Breast epithelium (tissue), 4 donors: Measurements from ENCODE around the gene RAB6A. TPM values are rescaled to one million over a fixed set of nuclear protein-coding genes. Genes with fewer than 3 reads are reported as not detected.

ENCODE experiments used
- DNase-seq, 2 donors: peaks; one replicate each; pipeline ENCODE4 v3.0.0-alpha.2; 2019; ENCODE audit warnings: low spot score in 2 of 2
- H3K27ac ChIP-seq, 2 donors: fragments of 200-600 bp; sonication (generic) in 1 of 2; one replicate each; pipeline ENCODE4 v1.5.1; 2016 to 2019; ENCODE audit warnings: mild to moderate bottlenecking in 1 of 2
- H3K27me3 ChIP-seq, 2 donors: fragments of 200-600 bp; sonication (generic) in 1 of 2; one replicate each; pipeline versions ENCODE4 v1.5.1 to v1.6.0; 2017 to 2019; ENCODE audit warnings: control low read depth in 1 of 2, mild to moderate bottlenecking in 1 of 2
- H3K36me3 ChIP-seq: fragments of 200-600 bp; one replicate; pipeline ENCODE4 v1.5.1; 2019
- H3K4me1 ChIP-seq, 2 donors: fragments of 200-600 bp; sonication (generic); one replicate each; pipeline ENCODE4 v1.5.1; 2016 to 2019; ENCODE audit warnings: control low read depth in 1 of 2
- H3K4me3 ChIP-seq, 3 donors: fragments of 200-600 bp; sonication (generic); 1 replicate in 2 of 3; 2 replicates in 1 of 3; pipeline ENCODE4 v1.5.1; 2016 to 2019; ENCODE audit warnings: mild to moderate bottlenecking in 3 of 3, moderate library complexity in 2 of 3
- H3K9me3 ChIP-seq, 2 donors: fragments of 200-600 bp; sonication (generic) in 1 of 2; one replicate each; pipeline ENCODE4 v1.5.1; 2016 to 2019; ENCODE audit warnings: control low read depth in 1 of 2
- POLR2A ChIP-seq: fragments of 450-650 bp; IDR thresholded peaks from one replicate; pipeline ENCODE4 v1.6.1; 2016; ENCODE audit warnings: antibody characterized with exemption, mild to moderate bottlenecking, moderate library complexity
- POLR2AphosphoS5 ChIP-seq, 3 donors: sonication (generic); formaldehyde crosslinking; IDR thresholded peaks; one replicate each; pipeline ENCODE4 v1.6.1; 2017; ENCODE audit warnings: antibody characterized with exemption in 3 of 3
- intact Hi-C: fragments of 100-400 bp; cut with DNase I; formaldehyde crosslinking; loops from one replicate; pipeline ENCODE4 v1.15.1; 2023; ENCODE audit warnings: low total_unique reads
- total RNA-seq, 3 donors: library from RNA; depleted of rRNA; stranded (reverse); fragments of >200 nt; gene quantifications; one replicate each; pipeline ENCODE4 v1.1.0, GENCODE V29; 2016
- TF ChIP-seq, protein P1 (sequence below), 3 donors: fragments of 450-650 bp; IDR thresholded peaks; one replicate each; pipeline ENCODE4 v1.5.1; 2016 to 2017; ENCODE audit warnings: antibody characterized with exemption in 3 of 3, mild to moderate bottlenecking in 3 of 3, moderate library complexity in 3 of 3

The RAB6A gene
- total RNA-seq, 3 donors from 2014 or later: 79.6 to 119 (median 102) TPM

DNA sequence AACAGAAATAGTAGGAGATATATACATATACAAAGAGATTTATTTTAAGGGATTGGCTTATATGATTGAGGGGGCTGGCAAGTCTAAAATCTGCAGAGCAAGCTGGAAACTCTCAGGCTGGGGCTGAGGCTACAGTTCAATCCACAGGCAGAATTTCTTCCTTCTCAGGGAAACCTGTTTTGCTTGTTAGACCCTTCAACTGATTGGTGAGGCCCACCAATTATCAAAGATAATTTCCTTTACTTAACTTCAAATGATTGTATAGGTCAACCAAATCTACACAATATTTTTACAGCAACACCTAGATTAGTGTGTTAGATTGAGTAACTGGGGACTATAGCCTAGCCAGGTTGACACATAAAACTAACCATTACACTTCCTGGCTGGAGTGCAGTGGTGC lies 119.2 kb downstream of the RAB6A start:
- no peak for TF ChIP-seq POLR2A
- TF ChIP-seq, protein P1, sequence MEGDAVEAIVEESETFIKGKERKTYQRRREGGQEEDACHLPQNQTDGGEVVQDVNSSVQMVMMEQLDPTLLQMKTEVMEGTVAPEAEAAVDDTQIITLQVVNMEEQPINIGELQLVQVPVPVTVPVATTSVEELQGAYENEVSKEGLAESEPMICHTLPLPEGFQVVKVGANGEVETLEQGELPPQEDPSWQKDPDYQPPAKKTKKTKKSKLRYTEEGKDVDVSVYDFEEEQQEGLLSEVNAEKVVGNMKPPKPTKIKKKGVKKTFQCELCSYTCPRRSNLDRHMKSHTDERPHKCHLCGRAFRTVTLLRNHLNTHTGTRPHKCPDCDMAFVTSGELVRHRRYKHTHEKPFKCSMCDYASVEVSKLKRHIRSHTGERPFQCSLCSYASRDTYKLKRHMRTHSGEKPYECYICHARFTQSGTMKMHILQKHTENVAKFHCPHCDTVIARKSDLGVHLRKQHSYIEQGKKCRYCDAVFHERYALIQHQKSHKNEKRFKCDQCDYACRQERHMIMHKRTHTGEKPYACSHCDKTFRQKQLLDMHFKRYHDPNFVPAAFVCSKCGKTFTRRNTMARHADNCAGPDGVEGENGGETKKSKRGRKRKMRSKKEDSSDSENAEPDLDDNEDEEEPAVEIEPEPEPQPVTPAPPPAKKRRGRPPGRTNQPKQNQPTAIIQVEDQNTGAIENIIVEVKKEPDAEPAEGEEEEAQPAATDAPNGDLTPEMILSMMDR (IDR thresholded peaks at IDR 0.05): no peak
- TF ChIP-seq POLR2AphosphoS5 (IDR thresholded peaks at IDR 0.05): no peak
- Histone ChIP-seq H3K4me1 (no peaks in the 10 kb centered on the region), H3K9me3 (no peaks in the 10 kb centered on the region), H3K27ac (no peak overlapping the region), H3K4me3 (no peak overlapping the region), H3K27me3 (no peaks in the 10 kb centered on the region), H3K36me3 (no peaks in the 10 kb centered on the region)
- intact Hi-C loops: loop anchor here (10.0 kb wide), 1 partner anchor 217 kb away; no protein-coding TSS in a partner anchor
- no peak for DNase-seq

DNA sequence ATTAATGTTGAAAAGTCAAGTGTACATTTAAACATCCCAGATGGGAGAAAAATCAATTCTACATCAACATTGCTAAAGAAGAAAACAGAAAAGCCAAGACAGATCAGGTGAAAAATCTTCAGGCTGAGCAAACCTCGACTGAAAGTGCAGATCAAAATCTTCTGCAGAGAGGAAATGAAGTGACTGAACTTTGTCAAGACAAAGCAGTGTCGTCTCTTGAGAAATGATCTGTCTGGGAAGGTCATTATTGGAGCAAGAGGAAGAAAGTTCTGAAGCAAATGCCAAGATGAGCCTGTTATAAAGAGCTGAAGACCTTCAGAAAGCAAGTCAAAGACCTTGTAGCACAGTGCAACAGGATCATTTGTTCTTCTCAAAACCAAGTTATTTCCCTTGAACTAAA lies 120.3 kb downstream of the RAB6A start:
- no peaks in the 10 kb centered on the region for H3K4me1 ChIP-seq
- no peaks in the 10 kb centered on the region for H3K36me3 ChIP-seq
- H3K4me3 ChIP-seq: no peak overlapping the region
- H3K27me3 ChIP-seq: no peaks in the 10 kb centered on the region
- no peak for DNase-seq
- TF ChIP-seq POLR2A (no peak), POLR2AphosphoS5 (IDR thresholded peaks at IDR 0.05) (no peak)
- TF ChIP-seq, protein P1 (IDR thresholded peaks at IDR 0.05): no peak
- intact Hi-C loops: loop anchor here (10.0 kb wide), 1 partner anchor 216 kb away; no protein-coding TSS in a partner anchor
- no peak overlapping the region for H3K27ac ChIP-seq
- no peaks in the 10 kb centered on the region for H3K9me3 ChIP-seq

DNA sequence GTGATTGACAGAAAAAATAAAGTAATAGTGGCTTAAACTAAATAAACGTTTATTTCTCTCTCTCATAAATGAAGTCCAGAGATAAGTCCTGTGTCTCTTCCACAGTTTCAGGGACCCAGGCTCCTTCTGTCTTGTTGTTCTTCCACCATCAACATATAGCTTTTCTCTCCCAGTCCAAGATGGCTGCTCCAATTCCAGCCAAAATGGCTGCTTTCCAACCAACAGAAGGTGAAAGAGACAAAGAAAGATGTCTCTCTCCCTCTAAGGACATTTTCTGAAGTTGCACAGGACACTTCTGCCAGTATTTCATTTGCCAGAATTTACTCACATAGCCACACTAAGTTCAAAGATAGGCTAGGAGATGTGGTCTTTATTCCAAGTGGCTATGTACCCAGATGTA lies 123.9 kb downstream of the RAB6A start:
- H3K36me3 ChIP-seq: no peaks in the 10 kb centered on the region
- H3K27me3 ChIP-seq: no peaks in the 10 kb centered on the region
- H3K4me1 ChIP-seq: no peaks in the 10 kb centered on the region
- intact Hi-C loops: loop anchor here (2.0 kb wide), 1 partner anchor 16 kb away; no protein-coding TSS in a partner anchor
- TF ChIP-seq POLR2AphosphoS5 (IDR thresholded peaks at IDR 0.05) (no peak), POLR2A (no peak)
- TF ChIP-seq, protein P1 (IDR thresholded peaks at IDR 0.05): no peak
- H3K9me3 ChIP-seq: no peaks in the 10 kb centered on the region
- H3K27ac ChIP-seq: no peak overlapping the region
- no peak overlapping the region for H3K4me3 ChIP-seq
- DNase-seq: no peak

DNA sequence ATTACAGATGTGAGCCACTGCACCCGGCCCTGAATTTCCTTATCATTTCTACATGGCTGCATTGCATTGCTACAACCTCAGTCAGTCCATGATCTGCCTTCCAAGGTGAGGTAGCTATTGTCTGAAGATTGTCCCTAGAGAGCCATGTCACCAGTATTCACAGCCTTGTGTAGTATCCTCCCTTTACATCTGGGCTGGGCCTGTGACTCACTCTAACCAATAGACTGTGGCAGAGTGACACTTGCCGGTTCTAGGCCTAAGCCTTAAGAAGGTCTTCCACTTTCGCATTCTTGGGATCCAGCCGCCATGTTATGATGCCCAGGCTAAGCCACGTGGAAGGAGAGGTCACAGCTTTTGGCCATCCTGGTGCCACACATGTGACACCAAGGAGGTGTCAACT lies 124.6 kb downstream of the RAB6A start:
- no peaks in the 10 kb centered on the region for H3K27me3 ChIP-seq
- H3K36me3 ChIP-seq: no peaks in the 10 kb centered on the region
- H3K4me3 ChIP-seq: no peak overlapping the region
- intact Hi-C loops: loop anchor here (2.0 kb wide), 1 partner anchor 17 kb away; no protein-coding TSS in a partner anchor
- TF ChIP-seq, protein P1 (IDR thresholded peaks at IDR 0.05): no peak
- no peak for TF ChIP-seq POLR2AphosphoS5 (IDR thresholded peaks at IDR 0.05)
- no peaks in the 10 kb centered on the region for H3K9me3 ChIP-seq
- H3K27ac ChIP-seq: no peak overlapping the region
- H3K4me1 ChIP-seq: no peaks in the 10 kb centered on the region
- DNase-seq: no peak

DNA sequence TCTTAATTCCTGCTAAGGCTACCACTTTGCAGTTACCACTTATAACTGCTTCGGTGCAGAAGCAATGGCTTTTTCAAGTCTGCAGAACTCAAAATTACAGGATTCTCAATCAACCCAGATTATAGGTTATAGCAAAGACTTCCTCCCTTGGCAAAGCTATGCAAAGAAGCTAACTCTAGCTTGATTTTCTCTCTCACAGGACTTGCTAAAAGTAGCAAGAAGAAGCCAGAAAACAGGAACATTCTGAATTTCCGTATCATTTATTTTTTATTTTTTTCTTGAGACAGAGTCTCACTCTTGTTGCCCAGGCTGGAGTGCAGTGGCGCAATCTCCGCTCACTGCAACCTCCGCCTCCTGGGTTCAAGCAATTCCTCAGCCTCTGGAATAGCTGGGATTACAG lies 125.2 kb downstream of the RAB6A start:
- no peak overlapping the region for H3K4me3 ChIP-seq
- intact Hi-C loops: loop anchor here (2.0 kb wide), 1 partner anchor 17 kb away; no protein-coding TSS in a partner anchor
- no peaks in the 10 kb centered on the region for H3K4me1 ChIP-seq
- no peaks in the 10 kb centered on the region for H3K36me3 ChIP-seq
- H3K9me3 ChIP-seq: no peaks in the 10 kb centered on the region
- H3K27ac ChIP-seq: no peak overlapping the region
- H3K27me3 ChIP-seq: no peaks in the 10 kb centered on the region
- TF ChIP-seq POLR2AphosphoS5 (IDR thresholded peaks at IDR 0.05): no peak
- TF ChIP-seq, protein P1 (IDR thresholded peaks at IDR 0.05): no peak
- TF ChIP-seq POLR2A: no peak
- DNase-seq: no peak
